B cell (primary cell): ENCODE data around the gene ARHGEF6. TPM values are rescaled to one million over a fixed set of nuclear protein-coding genes. Genes with fewer than 3 reads are reported as not detected.

Experiments used
- ATAC-seq: fragments of 200-7000 bp; cut with Tn5 transposase; one replicate; pipeline ENCODE4 v1.10.0; 2021; ENCODE audit warnings: low read depth, mild to moderate bottlenecking, moderate number of reproducible peaks, moderate library complexity
- CTCF ChIA-PET: fragments of 350-600 bp; sonication (Branson Sonifier 250); formaldehyde crosslinking; loops from one replicate; lab custom pipeline; 2021; ENCODE audit warnings: antibody characterized with exemption, inconsistent platforms; lab: Charles Lee
- POLR2A ChIA-PET: fragments of 350-600 bp; sonication (Branson Sonifier 250); formaldehyde crosslinking; loops from one replicate; lab custom pipeline; 2021; ENCODE audit warnings: antibody characterized with exemption; lab: Charles Lee
- DNase-seq: peaks from one replicate; pipeline ENCODE4 v3.0.0; 2013
- H2AFZ ChIP-seq: 2 replicates; pipeline ENCODE4 v1.6.1; 2012; ENCODE audit warnings: mild to moderate bottlenecking, low read depth, low read length; ENCODE audit not compliant: insufficient read depth, poor library complexity, severe bottlenecking
- H3K27ac ChIP-seq, 2 donors: 1 replicate in 1 of 2; 2 replicates in 1 of 2; pipeline ENCODE4 v1.5.1; 2012 to 2013; ENCODE audit warnings: low read length in 2 of 2, mild to moderate bottlenecking in 2 of 2, moderate library complexity in 1 of 2
- H3K27me3 ChIP-seq, 4 experiments: fragments of 200-600 bp in 1 of 4; sonication (generic) in 1 of 4; replicated peaks in 1 of 4; 1 replicate in 2 of 4; 2 replicates in 2 of 4; pipeline versions ENCODE4 v1.6.1 to v1.7.0; 2013 to 2016; ENCODE audit warnings: low read length in 3 of 4, mild to moderate bottlenecking in 2 of 4, mixed read lengths in 1 of 4, moderate library complexity in 1 of 4; ENCODE audit not compliant: insufficient read depth in 4 of 4, control insufficient read depth in 3 of 4; ENCODE audit errors: control extremely low read depth in 1 of 4
- H3K36me3 ChIP-seq, 2 experiments: replicated peaks in 1 of 2; 1 replicate in 1 of 2; 2 replicates in 1 of 2; pipeline versions ENCODE4 v1.6.1 to v1.7.1; 2013; ENCODE audit warnings: low read length in 1 of 2; ENCODE audit not compliant: insufficient read depth in 2 of 2, control insufficient read depth in 1 of 2; ENCODE audit errors: control extremely low read depth in 1 of 2, extremely low read depth in 1 of 2
- H3K4me1 ChIP-seq, 2 donors: fragments of 200-600 bp in 1 of 2; sonication (generic) in 1 of 2; 1 replicate in 1 of 2; 2 replicates in 1 of 2; pipeline versions ENCODE4 v1.5.1 to v1.6.1; 2013 to 2017; ENCODE audit warnings: low read length in 2 of 2; ENCODE audit not compliant: control insufficient read depth in 2 of 2, insufficient read depth in 2 of 2
- H3K4me2 ChIP-seq: replicated peaks from 2 replicates; pipeline ENCODE3; 2012; ENCODE audit warnings: mild to moderate bottlenecking, low read depth, low read length; ENCODE audit not compliant: poor library complexity, severe bottlenecking
- H3K4me3 ChIP-seq, 5 experiments: fragments of 200-600 bp in 1 of 5; sonication (generic) in 1 of 5; 1 replicate in 3 of 5; 2 replicates in 2 of 5; pipeline versions ENCODE4 v1.5.1 to v1.7.0; 2011 to 2016; ENCODE audit warnings: low read length in 4 of 5, mild to moderate bottlenecking in 4 of 5, low read depth in 2 of 5, control low read depth in 1 of 5, moderate library complexity in 1 of 5; ENCODE audit not compliant: insufficient read depth in 1 of 5; ENCODE audit errors: control extremely low read depth in 1 of 5, extremely low read depth in 1 of 5
- H3K79me2 ChIP-seq: fragments of 200-600 bp; sonication (generic); one replicate; pipeline ENCODE4 v1.6.0; 2016; ENCODE audit warnings: low read length; ENCODE audit not compliant: control insufficient read depth, insufficient read depth
- H3K9ac ChIP-seq: fragments of 200-600 bp; sonication (generic); 2 replicates; pipeline ENCODE4 v1.6.1; 2017; ENCODE audit warnings: mild to moderate bottlenecking, low read length, moderate library complexity
- H3K9me3 ChIP-seq, 3 donors: one replicate each; pipeline versions ENCODE4 v1.6.1 to v1.7.1; 2013; ENCODE audit warnings: low read length in 2 of 3; ENCODE audit not compliant: control insufficient read depth in 2 of 3, insufficient read depth in 1 of 3; ENCODE audit errors: control extremely low read depth in 1 of 3
- H4K20me1 ChIP-seq: 2 replicates; pipeline ENCODE4 v1.6.0; 2012; ENCODE audit warnings: mild to moderate bottlenecking, low read length; ENCODE audit not compliant: insufficient read depth, control insufficient read depth, poor library complexity, severe bottlenecking
- H3K27ac Mint-ChIP-seq: one replicate; pipeline ENCODE4 v1.8.0; 2021; ENCODE audit warnings: mixed read lengths
- H3K27me3 Mint-ChIP-seq: one replicate; pipeline ENCODE4 v1.8.0; 2021; ENCODE audit warnings: mixed read lengths
- H3K4me1 Mint-ChIP-seq: one replicate; pipeline ENCODE4 v1.8.0; 2021; ENCODE audit warnings: mixed read lengths
- H3K4me3 Mint-ChIP-seq: one replicate; pipeline ENCODE4 v1.8.0; 2021; ENCODE audit warnings: mixed read lengths
- H3K9me3 Mint-ChIP-seq: one replicate; pipeline ENCODE4 v1.8.0; 2022; ENCODE audit warnings: mixed read lengths; ENCODE audit not compliant: insufficient read depth
- EZH2 ChIP-seq: IDR thresholded peaks from 2 replicates; pipeline ENCODE4 v1.6.1; 2012; ENCODE audit warnings: borderline replicate concordance, low read depth, mild to moderate bottlenecking, moderate library complexity, low read length; ENCODE audit not compliant: insufficient read depth, poor library complexity, severe bottlenecking
- WGBS: methylation state at CpG from one replicate; pipeline ENCODE4 v1.1.5; 2013; ENCODE audit warnings: missing lambda C conversion rate; ENCODE audit not compliant: insufficient coverage; 5-methylcytosine and 5-hydroxymethylcytosine counted together
- intact Hi-C: fragments of 100-400 bp; cut with micrococcal nuclease; formaldehyde crosslinking; loops from one replicate; pipeline ENCODE4 v1.10.0; 2022
- polyA plus RNA-seq: library from polyadenylated mRNA; depleted of rRNA; stranded (reverse); fragments of >200 nt; gene quantifications from 2 replicates; pipeline ENCODE4 v1.2.3, GENCODE V29; 2012
- total RNA-seq, 2 donors: library from RNA; stranded (reverse); fragments of 120-200 nt in 1 of 2; gene quantifications; 1 replicate in 1 of 2; 2 replicates in 1 of 2; pipeline versions ENCODE4 v1.2.3 to v1.2.4, GENCODE V29; 2013 to 2022
- TF ChIP-seq, protein P1 (sequence below): fragments of 200-600 bp; IDR thresholded peaks from one replicate; pipeline ENCODE4 v1.8.0; 2022; ENCODE audit warnings: antibody characterized with exemption, mild to moderate bottlenecking

Gene ARHGEF6
- total and polyA plus RNA-seq, 2 donors (not counting 1 experiment from before 2014, with no cell fraction given), result 29.6 to 43.4 TPM

DNA sequence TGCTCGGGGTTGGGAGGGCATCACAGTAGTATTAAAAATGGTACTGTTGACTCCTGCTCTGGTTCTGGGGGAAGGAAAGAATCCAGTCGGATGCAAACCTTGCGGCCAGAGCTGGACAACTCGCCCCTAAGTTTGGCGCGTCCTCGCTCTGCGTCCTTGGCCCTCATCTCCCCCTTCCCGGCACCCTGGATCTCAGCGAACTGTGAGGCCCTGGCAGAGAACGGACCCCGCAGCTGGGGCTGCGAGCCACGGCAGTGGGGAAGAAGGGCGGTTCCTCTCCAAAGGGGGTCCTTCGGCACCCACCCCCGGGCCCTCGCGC is 14.0 kb downstream of the ARHGEF6 start:
- Histone ChIP-seq H3K36me3 (no peaks in the 10 kb centered on the region), H3K4me3 (peak overlapping the region in 4 of 5 experiments; percentile 49 to 70 (median 62)), H4K20me1 (no peaks in the 10 kb centered on the region), H3K27me3 (no peaks in the 10 kb centered on the region), H3K4me2 (peak overlapping the region; percentile 77), H3K9me3 (no peaks in the 10 kb centered on the region), H3K27ac (peak overlapping the region in 1 of 2 donors; percentile 23), H2AFZ (peak overlapping the region; percentile 60), H3K4me1 (peaks cover 27 to 40% of the 10 kb centered on the region in 2 donors), H3K9ac (peak overlapping the region; percentile 67), H3K79me2 (peaks cover 55% of the 10 kb centered on the region)
- DNase-seq (no peak), ATAC-seq (no peak)
- CTCF ChIA-PET, result interaction anchor here (0.6 to 4.3 kb wide), 10 partner anchors 12 to 143 kb away, joined by 3 to 27 read pairs (median 6); partner anchors contain the start of genes ARHGEF6 and RBMX
- H3K4me1 Mint-ChIP-seq, result peaks cover 48% of the 10 kb centered on the region
- POLR2A ChIA-PET, result interaction anchor here (0.8 kb wide), 1 partner anchor 31 kb away, joined by 4 read pairs; no protein-coding TSS in a partner anchor
- H3K9me3 Mint-ChIP-seq, result no peaks in the 10 kb centered on the region
- no peaks in the 10 kb centered on the region for H3K27me3 Mint-ChIP-seq
- H3K4me3 Mint-ChIP-seq, result peak overlapping the region; percentile 83
- no peak for TF ChIP-seq EZH2
- TF ChIP-seq, protein P1, sequence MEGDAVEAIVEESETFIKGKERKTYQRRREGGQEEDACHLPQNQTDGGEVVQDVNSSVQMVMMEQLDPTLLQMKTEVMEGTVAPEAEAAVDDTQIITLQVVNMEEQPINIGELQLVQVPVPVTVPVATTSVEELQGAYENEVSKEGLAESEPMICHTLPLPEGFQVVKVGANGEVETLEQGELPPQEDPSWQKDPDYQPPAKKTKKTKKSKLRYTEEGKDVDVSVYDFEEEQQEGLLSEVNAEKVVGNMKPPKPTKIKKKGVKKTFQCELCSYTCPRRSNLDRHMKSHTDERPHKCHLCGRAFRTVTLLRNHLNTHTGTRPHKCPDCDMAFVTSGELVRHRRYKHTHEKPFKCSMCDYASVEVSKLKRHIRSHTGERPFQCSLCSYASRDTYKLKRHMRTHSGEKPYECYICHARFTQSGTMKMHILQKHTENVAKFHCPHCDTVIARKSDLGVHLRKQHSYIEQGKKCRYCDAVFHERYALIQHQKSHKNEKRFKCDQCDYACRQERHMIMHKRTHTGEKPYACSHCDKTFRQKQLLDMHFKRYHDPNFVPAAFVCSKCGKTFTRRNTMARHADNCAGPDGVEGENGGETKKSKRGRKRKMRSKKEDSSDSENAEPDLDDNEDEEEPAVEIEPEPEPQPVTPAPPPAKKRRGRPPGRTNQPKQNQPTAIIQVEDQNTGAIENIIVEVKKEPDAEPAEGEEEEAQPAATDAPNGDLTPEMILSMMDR, result no peak
- H3K27ac Mint-ChIP-seq, result peak overlapping the region; percentile 37
- WGBS, result 7% methylated on average over 16 of the region's 19 CpGs
- intact Hi-C loops, result loop anchor here (1.0 to 10.0 kb wide), 6 partner anchors 14 to 272 kb away; partner anchors contain the start of genes ARHGEF6, HTATSF1 and RBMX

DNA sequence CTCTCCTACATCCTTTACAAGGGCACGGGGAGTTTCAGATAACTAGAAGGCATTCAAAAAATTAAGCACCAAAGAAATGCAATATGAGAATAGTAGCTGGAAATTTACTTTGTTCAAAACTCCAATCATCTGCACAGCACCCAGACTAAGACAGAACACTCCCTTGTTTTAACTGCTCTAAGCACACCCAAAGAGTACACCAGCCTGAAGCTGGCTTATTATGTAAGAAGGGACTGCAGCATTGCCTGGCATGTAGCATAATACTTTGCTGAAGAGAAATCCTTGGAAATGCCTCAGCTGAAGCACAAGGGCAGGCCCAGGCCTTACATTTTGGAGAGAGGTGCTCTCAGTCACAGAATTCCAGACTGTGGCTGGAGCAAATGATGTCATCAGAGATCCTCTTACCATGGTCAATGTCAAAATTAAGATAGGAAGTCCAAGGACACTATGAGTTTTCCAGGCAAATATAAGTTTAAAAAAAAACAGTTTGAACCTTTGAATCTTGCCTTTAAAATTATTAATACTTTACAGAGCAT is 14.8 kb downstream of the ARHGEF6 start:
- no peak for DNase-seq

More for the DNA sequence above, 14.8 kb downstream of the ARHGEF6 start:
- ATAC-seq, result no peak
- Histone ChIP-seq H3K4me1 (peaks cover 30 to 47% of the 10 kb centered on the region in 2 donors), H3K4me2 (peak overlapping the region; percentile 77), H3K79me2 (peaks cover 51% of the 10 kb centered on the region), H3K9ac (no peak overlapping the region), H3K27me3 (no peaks in the 10 kb centered on the region), H3K4me3 (no peak overlapping the region), H4K20me1 (no peaks in the 10 kb centered on the region), H2AFZ (no peak overlapping the region), H3K27ac (no peak overlapping the region), H3K9me3 (no peaks in the 10 kb centered on the region), H3K36me3 (no peaks in the 10 kb centered on the region)
- no peaks in the 10 kb centered on the region for H3K9me3 Mint-ChIP-seq
- ChIA-PET POLR2A (interaction anchor here (0.6 to 0.8 kb wide), 2 partner anchors 19 to 139 kb away, joined by 4 to 5 read pairs; no protein-coding TSS in a partner anchor), CTCF (interaction anchor here (1.0 to 4.3 kb wide), 6 partner anchors 13 to 142 kb away, joined by 3 to 27 read pairs (median 6); no protein-coding TSS in a partner anchor)
- H3K4me3 Mint-ChIP-seq, result peak overlapping the region; percentile 72
- TF ChIP-seq, protein P1, result no peak
- no peak for TF ChIP-seq EZH2
- no peaks in the 10 kb centered on the region for H3K27me3 Mint-ChIP-seq
- peak overlapping the region; percentile 73 for H3K27ac Mint-ChIP-seq
- WGBS, result no CpG with 5 or more reads among the region's 1 CpG
- intact Hi-C loops, result loop anchor here (2.0 to 10.0 kb wide), 4 partner anchors 39 to 271 kb away; partner anchors contain the start of genes HTATSF1 and RBMX
- peaks cover 52% of the 10 kb centered on the region for H3K4me1 Mint-ChIP-seq
